Naive thymus-derived CD4-positive, alpha-beta T cell (primary cell): ENCODE data around the gene IL6R. TPM values are rescaled to one million over a fixed set of nuclear protein-coding genes. Genes with fewer than 3 reads are reported as not detected.
A peak's percentile ranks its signal among the peaks of the same experiment; 100 is the strongest.
"Not testable (repeated sequence)": the region's sequence is repeated elsewhere in the genome, so short reads cannot be mapped to it uniquely, and the experiment has no call there.

ENCODE experiments used
- ATAC-seq: fragments of 150-1000 bp; cut with Tn5 transposase; 2 replicates; pipeline ENCODE4 v1.10.0; 2021; ENCODE audit warnings: mild to moderate bottlenecking, moderate library complexity
- CTCF ChIA-PET: fragments of 350-600 bp; sonication (Branson Sonifier 250); formaldehyde crosslinking; loops from one replicate; lab custom pipeline; 2021; ENCODE audit warnings: antibody characterized with exemption; lab: Charles Lee
- POLR2A ChIA-PET: fragments of 350-600 bp; sonication (Branson Sonifier 250); formaldehyde crosslinking; loops from one replicate; lab custom pipeline; 2021; ENCODE audit warnings: antibody characterized with exemption, inconsistent platforms; lab: Charles Lee
- DNase-seq, 9 donors: peaks; one replicate each; pipeline versions ENCODE4 v3.0.0 to v3.0.0-alpha.2; 2020 to 2022; ENCODE audit warnings: mixed read lengths in 1 of 9
- H3K27ac ChIP-seq: one replicate; pipeline ENCODE4 v1.7.0; 2013; ENCODE audit warnings: mild to moderate bottlenecking, low read depth, low read length, moderate library complexity
- H3K27me3 ChIP-seq, 2 donors: one replicate each; pipeline ENCODE4 v1.7.0; 2013; ENCODE audit warnings: low read length in 2 of 2, mild to moderate bottlenecking in 2 of 2, moderate library complexity in 2 of 2; ENCODE audit not compliant: control insufficient read depth in 2 of 2, insufficient read depth in 2 of 2
- H3K36me3 ChIP-seq, 3 experiments: 1 replicate in 2 of 3; 2 replicates in 1 of 3; pipeline ENCODE4 v1.7.0; 2013; ENCODE audit warnings: low read length in 3 of 3, mild to moderate bottlenecking in 3 of 3, moderate library complexity in 1 of 3; ENCODE audit not compliant: insufficient read depth in 3 of 3, control insufficient read depth in 2 of 3
- H3K4me1 ChIP-seq, 2 donors: one replicate each; pipeline ENCODE4 v1.7.0; 2013; ENCODE audit warnings: low read length in 2 of 2, mild to moderate bottlenecking in 2 of 2, moderate library complexity in 1 of 2; ENCODE audit not compliant: control insufficient read depth in 2 of 2, insufficient read depth in 2 of 2
- H3K4me3 ChIP-seq: 2 replicates; pipeline ENCODE4 v1.7.0; 2013; ENCODE audit warnings: mild to moderate bottlenecking, low read length
- H3K9me3 ChIP-seq, 3 experiments: 1 replicate in 2 of 3; 2 replicates in 1 of 3; pipeline ENCODE4 v1.7.0; 2013; ENCODE audit warnings: low read length in 3 of 3; ENCODE audit not compliant: control insufficient read depth in 2 of 3
- H3K27ac Mint-ChIP-seq, 9 donors: one replicate each; pipeline ENCODE4 v1.8.0; 2020 to 2022; ENCODE audit warnings: mixed read lengths in 9 of 9, mild to moderate bottlenecking in 8 of 9, moderate library complexity in 5 of 9, inconsistent platforms in 2 of 9
- H3K27me3 Mint-ChIP-seq, 5 donors: one replicate each; pipeline ENCODE4 v1.8.0; 2021 to 2022; ENCODE audit warnings: mixed read lengths in 5 of 5, mild to moderate bottlenecking in 1 of 5
- H3K36me3 Mint-ChIP-seq, 5 donors: one replicate each; pipeline ENCODE4 v1.8.0; 2020 to 2022; ENCODE audit warnings: mixed read lengths in 5 of 5, mild to moderate bottlenecking in 3 of 5, inconsistent platforms in 1 of 5
- H3K4me1 Mint-ChIP-seq, 7 donors: one replicate each; pipeline ENCODE4 v1.8.0; 2020 to 2022; ENCODE audit warnings: mixed read lengths in 7 of 7, mild to moderate bottlenecking in 3 of 7, inconsistent platforms in 1 of 7
- H3K4me3 Mint-ChIP-seq, 10 donors: one replicate each; pipeline ENCODE4 v1.8.0; 2020 to 2022; ENCODE audit warnings: mild to moderate bottlenecking in 10 of 10, mixed read lengths in 10 of 10, moderate library complexity in 6 of 10, inconsistent platforms in 2 of 10
- H3K9me3 Mint-ChIP-seq, 11 donors: one replicate each; pipeline ENCODE4 v1.8.0; 2020 to 2022; ENCODE audit warnings: mixed read lengths in 11 of 11, mild to moderate bottlenecking in 4 of 11, inconsistent platforms in 1 of 11, moderate library complexity in 1 of 11
- intact Hi-C, 2 donors: fragments of 100-400 bp; cut with micrococcal nuclease; formaldehyde crosslinking; loops; one replicate each; pipeline ENCODE4 v1.15.1; 2023
- polyA plus RNA-seq, 2 donors: library from polyadenylated mRNA; unstranded; fragments of 300-500 nt; fragmentation: Illumina TruSeq; gene quantifications; one replicate each; pipeline ENCODE4 v1.2.3, GENCODE V29; 2021
- total RNA-seq, 6 experiments: library from RNA in 5 of 6; stranded (reverse) in 5 of 6; gene quantifications; 1 replicate in 5 of 6; 2 replicates in 1 of 6; pipeline ENCODE4 v1.2.3 and lab custom pipeline; 2021 to 2026

The IL6R gene
- 10 to 100 TPM in 4 of 5 experiments, 1 to 10 TPM in 1; 5.2 to 91.6 (median 85.6) TPM for total RNA-seq
- 10 to 100 TPM; 55.1 to 66.3 TPM for polyA plus RNA-seq
- 229 reads per million, percentile 94 among the genes with 10 or more reads in this experiment for total RNA-seq (lab: John Stamatoyannopoulos, UW)

GRCh38 chr1:154404984-154405746 is at the start of gene IL6R:
IL6R (plus strand) TSS chr1:154405343; CDS start chr1:154405630, 287 bp downstream.
- Mint-ChIP-seq H3K27ac (peak within 1 kb of the TSS; percentile 77 to 99 (median 95)), H3K4me3 (peak within 1 kb of the TSS; percentile 88 to 98 (median 96)), H3K9me3 (no peaks in the 10 kb centered on the region), H3K4me1 (peaks cover 50 to 75% (median 68%) of the 10 kb centered on the region in 7 donors), H3K27me3 (peaks cover 0 to 4% (median 0%) of the 10 kb centered on the region in 5 donors), H3K36me3 (no peaks in the 10 kb centered on the region)
- Histone ChIP-seq H3K4me3 (peak within 1 kb of the TSS; percentile 72), H3K27ac (peak within 1 kb of the TSS; percentile 75), H3K36me3 (peaks cover 0 to 8% (median 0%) of the 10 kb centered on the region in 3 experiments), H3K4me1 (peaks cover 51 to 68% of the 10 kb centered on the region in 2 donors), H3K9me3 (no peaks in the 10 kb centered on the region), H3K27me3 (no peaks in the 10 kb centered on the region)
- DNase-seq (peak; percentile 63 to 83 (median 77)), ATAC-seq (peak; percentile 70)
- POLR2A ChIA-PET, result interaction anchor here (0.5 to 8.8 kb wide), 11 partner anchors 13 to 152 kb away, joined by 3 to 159 read pairs (median 18); no protein-coding TSS in a partner anchor
- CTCF ChIA-PET, result interaction anchor here (0.6 to 7.1 kb wide), 15 partner anchors 10 to 81 kb away, joined by 3 to 44 read pairs (median 6); no protein-coding TSS in a partner anchor
- intact Hi-C loops, result loop anchor here (1.0 to 10.0 kb wide), 11 partner anchors 19 to 550 kb away; partner anchors contain the start of genes UBE2Q1 (in 2 of the 2) and PBXIP1 (in 1 of the 2)

- Histone ChIP-seq H3K27ac (no peak overlapping the region), H3K9me3 (no peaks in the 10 kb centered on the region), H3K4me1 (peaks cover 4 to 15% of the 10 kb centered on the region in 2 donors), H3K4me3 (no peak overlapping the region), H3K36me3 (no peaks in the 10 kb centered on the region), H3K27me3 (no peaks in the 10 kb centered on the region)
- no peak overlapping the region for H3K27ac Mint-ChIP-seq
- H3K27me3 Mint-ChIP-seq, result peaks cover 0 to 6% (median 0%) of the 10 kb centered on the region in 5 donors
- peaks cover 10 to 24% (median 18%) of the 10 kb centered on the region in 7 donors for H3K4me1 Mint-ChIP-seq
- intact Hi-C loops, result no loop called here
- H3K4me3 Mint-ChIP-seq, result no peak overlapping the region
- ATAC-seq, result no peak
- no peak for DNase-seq
- CTCF ChIA-PET, result no interaction called here
- peaks cover 0 to 4% (median 0%) of the 10 kb centered on the region in 5 donors for H3K36me3 Mint-ChIP-seq
- POLR2A ChIA-PET, result no interaction called here
- peaks cover 0 to 3% (median 0%) of the 10 kb centered on the region in 11 donors for H3K9me3 Mint-ChIP-seq
These were observed 46.6 kb upstream of the IL6R start for GRCh38 chr1:154358519-154358918.

DNA sequence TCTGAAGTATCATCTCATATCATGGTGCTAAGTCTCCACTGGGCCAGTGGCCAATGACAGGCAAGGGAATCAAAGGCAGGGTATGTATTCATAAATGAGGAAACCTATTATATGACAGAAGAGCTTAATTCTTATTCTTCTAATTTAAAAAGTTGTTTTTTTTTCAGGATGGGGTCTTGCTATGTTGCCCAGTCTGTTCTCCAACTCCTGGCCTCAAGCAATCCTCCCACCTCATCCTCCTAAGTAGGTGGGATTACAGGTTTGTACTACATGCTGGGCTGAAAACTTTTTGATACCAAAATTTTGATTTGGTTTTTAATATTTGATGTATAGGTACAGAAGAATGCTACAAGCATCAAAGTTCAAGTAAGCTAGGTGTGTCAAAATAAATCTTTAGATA is 44.9 kb upstream of the IL6R start:
- peaks cover 0 to 3% (median 0%) of the 10 kb centered on the region in 5 donors for H3K36me3 Mint-ChIP-seq
- peaks cover 0 to 11% (median 6%) of the 10 kb centered on the region in 7 donors for H3K4me1 Mint-ChIP-seq
- H3K9me3 Mint-ChIP-seq, result peaks cover 0 to 2% (median 0%) of the 10 kb centered on the region in 11 donors
- DNase-seq (no peak), ATAC-seq (no peak)
- H3K27me3 Mint-ChIP-seq, result peaks cover 0 to 6% (median 0%) of the 10 kb centered on the region in 5 donors
- POLR2A ChIA-PET, result interaction anchor here (0.5 to 2.0 kb wide), 4 partner anchors 12 to 105 kb away, joined by 3 to 10 read pairs (median 3); no protein-coding TSS in a partner anchor
- peaks cover 0 to 7% of the 10 kb centered on the region in 2 donors for H3K4me1 ChIP-seq
- no peak overlapping the region for H3K4me3 ChIP-seq
- H3K27ac Mint-ChIP-seq, result no peak overlapping the region
- H3K27me3 ChIP-seq, result no peaks in the 10 kb centered on the region
- CTCF ChIA-PET, result interaction anchor here (1.7 kb wide), 1 partner anchor 8 kb away, joined by 4 read pairs; no protein-coding TSS in a partner anchor
- no peaks in the 10 kb centered on the region for H3K9me3 ChIP-seq
- no peak overlapping the region for H3K4me3 Mint-ChIP-seq
- H3K27ac ChIP-seq, result no peak overlapping the region
- H3K36me3 ChIP-seq, result no peaks in the 10 kb centered on the region
- intact Hi-C loops, result no loop called here

- H3K27me3 ChIP-seq, H3K27ac Mint-ChIP-seq, H3K27ac ChIP-seq, intact Hi-C loops, H3K4me3 ChIP-seq, H3K36me3 ChIP-seq, ATAC-seq, H3K4me3 Mint-ChIP-seq, H3K9me3 ChIP-seq, H3K27me3 Mint-ChIP-seq, DNase-seq, H3K4me1 ChIP-seq, H3K36me3 Mint-ChIP-seq, H3K9me3 Mint-ChIP-seq, H3K4me1 Mint-ChIP-seq: not testable (repeated sequence)
- CTCF ChIA-PET, result interaction anchor here (0.7 to 1.7 kb wide), 4 partner anchors 9 to 31 kb away, joined by 3 to 4 read pairs (median 4); no protein-coding TSS in a partner anchor
- POLR2A ChIA-PET, result interaction anchor here (0.7 to 2.0 kb wide), 4 partner anchors 8 to 104 kb away, joined by 3 to 10 read pairs (median 4); no protein-coding TSS in a partner anchor
These were observed 44.3 kb upstream of the IL6R start for GRCh38 chr1:154360881-154361280.

DNA sequence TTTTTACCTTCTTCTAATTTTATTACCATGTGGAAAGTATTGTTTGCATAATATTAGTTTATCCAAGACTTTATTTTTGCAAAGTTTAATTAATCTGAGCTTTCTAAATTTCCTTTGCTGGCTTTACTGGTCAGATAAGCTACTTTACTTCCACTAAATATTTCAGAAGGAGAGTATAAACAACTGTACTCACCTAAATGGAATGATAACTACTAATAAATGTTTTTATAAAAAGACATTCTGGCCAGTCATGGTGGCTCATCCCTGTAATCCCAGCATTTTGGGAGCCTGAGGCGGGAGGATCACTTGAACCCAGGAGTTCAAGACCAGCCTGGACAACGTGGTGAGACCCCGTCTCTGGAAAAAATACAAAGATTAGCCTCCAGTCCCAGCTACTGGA is 43.8 kb upstream of the IL6R start:
- DNase-seq, result no peak
- H3K4me1 ChIP-seq, result peaks cover 0 to 5% of the 10 kb centered on the region in 2 donors
- no peak overlapping the region for H3K27ac ChIP-seq
- Mint-ChIP-seq H3K27me3 (peaks cover 0 to 10% (median 0%) of the 10 kb centered on the region in 5 donors), H3K27ac (no peak overlapping the region), H3K36me3 (peaks cover 0 to 3% (median 0%) of the 10 kb centered on the region in 5 donors), H3K4me1 (peaks cover 2 to 5% (median 5%) of the 10 kb centered on the region in 7 donors), H3K9me3 (peaks cover 0 to 2% (median 0%) of the 10 kb centered on the region in 11 donors), H3K4me3 (no peak overlapping the region)
- CTCF ChIA-PET, result interaction anchor here (0.7 to 1.7 kb wide), 5 partner anchors 9 to 103 kb away, joined by 3 to 4 read pairs (median 3); no protein-coding TSS in a partner anchor
- H3K4me3 ChIP-seq, result no peak overlapping the region
- no peaks in the 10 kb centered on the region for H3K9me3 ChIP-seq
- H3K27me3 ChIP-seq, result no peaks in the 10 kb centered on the region
- POLR2A ChIA-PET, result interaction anchor here (0.7 to 2.0 kb wide), 3 partner anchors 9 to 104 kb away, joined by 3 to 10 read pairs (median 4); no protein-coding TSS in a partner anchor
- intact Hi-C loops, result no loop called here
- no peaks in the 10 kb centered on the region for H3K36me3 ChIP-seq
- ATAC-seq, result no peak

- Mint-ChIP-seq H3K4me3 (no peak overlapping the region), H3K4me1 (peaks cover 0 to 9% (median 1%) of the 10 kb centered on the region in 7 donors), H3K27me3 (no peaks in the 10 kb centered on the region), H3K9me3 (no peaks in the 10 kb centered on the region), H3K36me3 (no peaks in the 10 kb centered on the region), H3K27ac (no peak overlapping the region)
- H3K9me3 ChIP-seq, result no peaks in the 10 kb centered on the region
- ChIA-PET POLR2A (interaction anchor here (0.7 kb wide), 1 partner anchor 11 kb away, joined by 3 read pairs; no protein-coding TSS in a partner anchor), CTCF (interaction anchor here (0.6 to 0.8 kb wide), 2 partner anchors 32 to 37 kb away, joined by 3 to 4 read pairs; no protein-coding TSS in a partner anchor)
- no peaks in the 10 kb centered on the region for H3K36me3 ChIP-seq
- H3K27me3 ChIP-seq, result no peaks in the 10 kb centered on the region
- no peak for DNase-seq
- intact Hi-C loops, result no loop called here
- no peak overlapping the region for H3K27ac ChIP-seq
- no peak overlapping the region for H3K4me3 ChIP-seq
- ATAC-seq, result no peak
- H3K4me1 ChIP-seq, result no peaks in the 10 kb centered on the region
These were observed 33.7 kb upstream of the IL6R start for GRCh38 chr1:154371436-154371835.
